Tibial nerve (tissue), 3 donors: ENCODE data around the gene PKP1.
"Not testable (repeated sequence)": the region's sequence is repeated elsewhere in the genome, so short reads cannot be mapped to it uniquely, and the experiment has no call there.

ENCODE experiments used
- EP300 ChIP-seq, 2 donors: sonication (generic); formaldehyde crosslinking; IDR thresholded peaks; one replicate each; pipeline ENCODE4 v1.6.1; 2017; ENCODE audit warnings: antibody characterized with exemption in 2 of 2, mild to moderate bottlenecking in 1 of 2
- POLR2A ChIP-seq, 2 donors: fragments of 450-650 bp; IDR thresholded peaks; one replicate each; pipeline ENCODE4 v1.6.1; 2017; ENCODE audit warnings: antibody characterized with exemption in 2 of 2, mild to moderate bottlenecking in 2 of 2, moderate library complexity in 2 of 2

GRCh38 chr1:201239646-201240045, 43.7 kb upstream of the PKP1 start:
- not testable (repeated sequence) for TF ChIP-seq EP300, POLR2A (IDR thresholded peaks at IDR 0.05)
